ENCODE data around the gene TRMT11. TPM values are rescaled to one million over a fixed set of nuclear protein-coding genes. Genes with fewer than 3 reads are reported as not detected.

TRMT11 gene
- total RNA-seq, 2 donors from 2014 or later, result 29.4 to 35.4 TPM

- Histone ChIP-seq H3K9me3 (ENCODE audit: control insufficient read depth, low read length) (no peaks in the 10 kb centered on the region), H3K27ac (ENCODE audit: low read depth, low read length) (no peak overlapping the region), H3K36me3 (ENCODE audit: control insufficient read depth, insufficient read depth, low read length) (no peaks in the 10 kb centered on the region), H3K9ac (ENCODE audit: extremely low read depth, low read length, poor library complexity, severe bottlenecking) (no peak overlapping the region), H3K4me3 (ENCODE audit: low read length) (no peak overlapping the region), H3K4me1 (ENCODE audit: control insufficient read depth, insufficient read depth, low read length) (no peaks in the 10 kb centered on the region), H3K27me3 (ENCODE audit: control insufficient read depth, insufficient read depth, low read length, poor library complexity, severe bottlenecking) (no peaks in the 10 kb centered on the region)
- H3K27ac Mint-ChIP-seq, result no peak overlapping the region
- H3K27me3 Mint-ChIP-seq (ENCODE audit: insufficient read depth), result no peaks in the 10 kb centered on the region
- no peaks in the 10 kb centered on the region for H3K9me3 Mint-ChIP-seq
- no peak for TF ChIP-seq CTCF (conservative IDR thresholded peaks at IDR 0.05)
- no peak for DNase-seq
- 93% methylated on average over 1 of the region's 1 CpG; no CpG with 5 or more reads in 1 of the 2 experiments for WGBS, 2 experiments (ENCODE audit: insufficient coverage in 1 of 2, insufficient read length in 1 of 2)
- peaks cover 37% of the 10 kb centered on the region for H3K36me3 Mint-ChIP-seq (ENCODE audit: low read depth)
- no peaks in the 10 kb centered on the region for H3K4me1 Mint-ChIP-seq
- no peak overlapping the region for H3K4me3 Mint-ChIP-seq
These were observed 64.5 kb downstream of the TRMT11 start for GRCh38 chr6:126050795-126051194.

- DNase-seq, result no peak
- Histone ChIP-seq H3K27ac (ENCODE audit: low read depth, low read length) (no peak overlapping the region), H3K4me3 (ENCODE audit: low read length) (no peak overlapping the region), H3K4me1 (ENCODE audit: control insufficient read depth, insufficient read depth, low read length) (no peaks in the 10 kb centered on the region), H3K36me3 (ENCODE audit: control insufficient read depth, insufficient read depth, low read length) (no peaks in the 10 kb centered on the region), H3K9me3 (ENCODE audit: control insufficient read depth, low read length) (no peaks in the 10 kb centered on the region), H3K9ac (ENCODE audit: extremely low read depth, low read length, poor library complexity, severe bottlenecking) (no peak overlapping the region), H3K27me3 (ENCODE audit: control insufficient read depth, insufficient read depth, low read length, poor library complexity, severe bottlenecking) (no peaks in the 10 kb centered on the region)
- Mint-ChIP-seq H3K4me3 (no peak overlapping the region), H3K36me3 (ENCODE audit: low read depth) (peaks cover 37% of the 10 kb centered on the region), H3K9me3 (no peaks in the 10 kb centered on the region), H3K27ac (no peak overlapping the region), H3K4me1 (no peaks in the 10 kb centered on the region), H3K27me3 (ENCODE audit: insufficient read depth) (no peaks in the 10 kb centered on the region)
- TF ChIP-seq CTCF (conservative IDR thresholded peaks at IDR 0.05), result no peak
- WGBS, 2 experiments (ENCODE audit: insufficient coverage in 1 of 2, insufficient read length in 1 of 2), result 96 to 100% methylated on average over 1 to 3 of the region's 3 CpGs
These were observed 65.5 kb downstream of the TRMT11 start for GRCh38 chr6:126051791-126052190.

GRCh38 chr6:126052485-126052884 is 66.1 kb downstream of the TRMT11 start:
- Histone ChIP-seq H3K4me3 (ENCODE audit: low read length) (no peak overlapping the region), H3K4me1 (ENCODE audit: control insufficient read depth, insufficient read depth, low read length) (no peaks in the 10 kb centered on the region), H3K27me3 (ENCODE audit: control insufficient read depth, insufficient read depth, low read length, poor library complexity, severe bottlenecking) (no peaks in the 10 kb centered on the region), H3K9ac (ENCODE audit: extremely low read depth, low read length, poor library complexity, severe bottlenecking) (no peak overlapping the region), H3K36me3 (ENCODE audit: control insufficient read depth, insufficient read depth, low read length) (no peaks in the 10 kb centered on the region), H3K9me3 (ENCODE audit: control insufficient read depth, low read length) (no peaks in the 10 kb centered on the region), H3K27ac (ENCODE audit: low read depth, low read length) (no peak overlapping the region)
- Mint-ChIP-seq H3K27me3 (ENCODE audit: insufficient read depth) (no peaks in the 10 kb centered on the region), H3K4me1 (no peaks in the 10 kb centered on the region), H3K9me3 (no peaks in the 10 kb centered on the region), H3K27ac (no peak overlapping the region), H3K36me3 (ENCODE audit: low read depth) (peaks cover 30% of the 10 kb centered on the region), H3K4me3 (no peak overlapping the region)
- no peak for TF ChIP-seq CTCF (conservative IDR thresholded peaks at IDR 0.05)
- DNase-seq, result no peak
- 20 to 54% methylated on average over 1 of the region's 1 CpG for WGBS, 2 experiments (ENCODE audit: insufficient coverage in 1 of 2, insufficient read length in 1 of 2)
